ENCODE data around the gene SF1.
"Not testable (repeated sequence)": the region's sequence is repeated elsewhere in the genome, so short reads cannot be mapped to it uniquely, and the experiment has no call there.

The SF1 gene

GRCh38 chr11:64778473-64779298, at the start of gene SF1:
TSS of gene SF1 (minus strand) at chr11:64778542. CDS start at chr11:64778392, 150 bp downstream.
- peak; percentile 99 for DNase-seq (ENCODE audit: low read depth)

DNA sequence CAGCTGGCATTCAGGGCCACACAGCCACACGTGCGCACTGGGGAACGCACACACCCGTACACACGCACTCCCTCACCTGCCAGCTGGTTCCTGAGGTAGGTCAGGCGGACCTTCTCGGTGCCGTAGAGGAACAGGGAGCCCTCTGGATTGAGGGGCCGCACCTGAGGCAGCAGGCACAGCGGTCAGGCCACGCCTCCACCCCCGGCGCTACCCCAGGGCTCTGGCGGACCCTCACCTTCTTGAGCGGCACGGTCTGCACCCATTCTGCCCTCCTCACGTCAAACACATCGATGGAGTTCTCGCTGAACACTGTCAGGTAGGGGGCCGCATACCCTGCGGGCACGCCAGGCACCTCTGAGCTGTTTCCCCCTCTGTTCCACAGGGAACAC, 49.1 kb upstream of the SF1 start:
- DNase-seq (ENCODE audit: low read depth) = no peak

- DNase-seq (ENCODE audit: low read depth) = no peak
Measured at GRCh38 chr11:64826578-64827450, 48.5 kb upstream of the SF1 start.

- DNase-seq (ENCODE audit: low read depth) = no peak
Measured at GRCh38 chr11:64826062-64826461, 47.7 kb upstream of the SF1 start.

GRCh38 chr11:64823568-64824119, 45.3 kb upstream of the SF1 start:
- DNase-seq (ENCODE audit: low read depth) = no peak

- no peak for DNase-seq (ENCODE audit: low read depth)
Measured at GRCh38 chr11:64817476-64817875, 39.1 kb upstream of the SF1 start.

DNA sequence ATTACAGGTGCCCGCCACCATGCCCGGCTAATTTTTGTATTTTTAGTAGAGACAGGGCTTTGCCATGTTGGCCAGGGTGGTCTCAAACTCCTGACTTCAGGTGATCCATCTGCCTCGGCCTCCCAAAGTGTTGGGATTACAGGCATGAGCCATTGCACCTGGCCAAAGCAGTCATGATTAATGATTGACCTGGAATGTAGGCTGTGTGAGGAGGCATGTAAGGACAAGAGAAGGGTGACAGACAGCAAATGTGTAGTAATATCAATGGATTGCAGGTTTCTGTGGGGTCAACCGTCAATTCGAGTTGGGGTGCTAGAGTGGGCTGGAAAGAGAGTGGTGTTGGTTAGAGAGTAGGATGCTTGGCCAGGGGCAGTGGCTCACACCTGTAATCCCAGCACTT, 37.1 kb upstream of the SF1 start:
- DNase-seq (ENCODE audit: low read depth) = not testable (repeated sequence)

DNA sequence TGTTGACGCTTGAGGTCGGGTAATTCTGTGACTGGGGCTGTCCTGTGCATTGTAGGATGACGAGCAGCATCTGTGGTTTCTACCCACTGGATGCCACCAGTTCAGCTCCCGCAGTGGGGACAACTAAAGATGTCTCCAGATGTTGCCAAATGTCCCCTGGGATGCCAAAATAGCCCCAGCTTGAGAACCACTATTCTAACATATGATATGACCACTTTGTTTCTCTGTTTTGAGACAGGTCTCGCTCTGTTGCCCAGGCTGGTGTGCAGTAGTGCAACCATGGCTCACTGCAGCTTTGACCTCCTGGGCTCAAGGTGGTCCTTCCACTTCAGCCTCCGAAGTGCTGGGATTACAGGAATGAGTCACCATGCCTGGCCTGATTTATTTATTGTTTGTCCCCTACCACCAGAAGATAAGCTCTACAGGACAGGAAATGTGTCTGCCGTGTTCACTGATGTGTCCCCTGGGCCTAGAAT, 36.4 kb upstream of the SF1 start:
- no peak for DNase-seq (ENCODE audit: low read depth)

GRCh38 chr11:64813826-64814225, 35.5 kb upstream of the SF1 start:
- no peak for DNase-seq (ENCODE audit: low read depth)

DNA sequence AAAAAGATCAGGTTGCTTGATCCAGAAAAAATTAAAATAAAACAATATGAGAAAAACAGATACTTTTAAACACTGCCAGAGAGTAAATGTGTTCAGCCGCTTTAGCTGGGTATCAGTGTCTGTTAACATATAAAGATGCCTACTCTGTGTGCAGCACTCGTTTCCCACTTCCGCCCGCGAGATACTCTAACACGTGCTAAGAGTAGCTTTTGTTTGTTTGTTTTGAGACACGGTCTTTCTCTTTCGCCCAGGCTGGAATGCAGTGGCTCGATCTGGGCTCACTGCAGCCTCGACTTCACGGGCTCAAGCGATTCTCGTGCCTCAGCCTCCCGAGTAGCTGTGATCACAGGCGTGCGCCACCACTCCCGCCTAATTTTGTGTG, 32.5 kb upstream of the SF1 start:
- no peak for DNase-seq (ENCODE audit: low read depth)

DNA sequence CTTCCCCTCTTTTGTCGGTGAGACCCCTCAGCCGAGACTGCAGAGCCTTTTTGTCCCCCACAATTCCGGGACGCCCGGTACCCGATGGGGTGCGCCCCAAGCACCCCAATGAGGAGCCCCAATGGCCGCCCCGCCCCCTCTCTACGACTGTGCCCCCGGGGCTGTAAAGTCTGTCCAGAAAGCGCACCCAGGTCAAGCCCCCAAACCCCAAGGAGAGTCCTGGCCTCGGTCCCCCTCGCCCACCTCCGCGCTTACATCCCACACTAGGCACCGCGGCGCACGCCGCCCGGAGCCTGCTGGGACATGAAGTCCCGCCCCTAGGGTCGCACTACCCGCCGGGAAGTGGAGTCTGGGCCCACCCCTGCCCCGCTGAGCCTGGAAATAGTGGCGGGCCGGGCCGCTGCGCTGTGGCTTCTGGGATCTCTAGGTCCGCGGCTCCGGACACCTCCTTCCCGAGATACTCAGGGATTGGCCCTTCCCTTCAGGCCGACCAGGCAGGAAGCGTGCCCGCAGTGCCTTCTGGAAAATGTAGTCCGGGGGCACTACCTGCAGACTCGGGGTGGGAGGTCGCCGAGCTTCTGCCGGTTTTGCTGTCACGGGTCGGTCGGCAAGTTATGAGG, 32.0 kb upstream of the SF1 start, which contains the start of gene MEN1:
Gene MEN1, minus strand, starts transcription at position 281 of the 620 bp plus-strand sequence. CDS start 442 bp downstream, outside the sequence.
- DNase-seq (ENCODE audit: low read depth) = peak; percentile 64

- DNase-seq (ENCODE audit: low read depth) = no peak
Measured at GRCh38 chr11:64809781-64810241, 31.5 kb upstream of the SF1 start.

GRCh38 chr11:64805481-64805880, 27.1 kb upstream of the SF1 start:
- DNase-seq (ENCODE audit: low read depth) = no peak

DNA sequence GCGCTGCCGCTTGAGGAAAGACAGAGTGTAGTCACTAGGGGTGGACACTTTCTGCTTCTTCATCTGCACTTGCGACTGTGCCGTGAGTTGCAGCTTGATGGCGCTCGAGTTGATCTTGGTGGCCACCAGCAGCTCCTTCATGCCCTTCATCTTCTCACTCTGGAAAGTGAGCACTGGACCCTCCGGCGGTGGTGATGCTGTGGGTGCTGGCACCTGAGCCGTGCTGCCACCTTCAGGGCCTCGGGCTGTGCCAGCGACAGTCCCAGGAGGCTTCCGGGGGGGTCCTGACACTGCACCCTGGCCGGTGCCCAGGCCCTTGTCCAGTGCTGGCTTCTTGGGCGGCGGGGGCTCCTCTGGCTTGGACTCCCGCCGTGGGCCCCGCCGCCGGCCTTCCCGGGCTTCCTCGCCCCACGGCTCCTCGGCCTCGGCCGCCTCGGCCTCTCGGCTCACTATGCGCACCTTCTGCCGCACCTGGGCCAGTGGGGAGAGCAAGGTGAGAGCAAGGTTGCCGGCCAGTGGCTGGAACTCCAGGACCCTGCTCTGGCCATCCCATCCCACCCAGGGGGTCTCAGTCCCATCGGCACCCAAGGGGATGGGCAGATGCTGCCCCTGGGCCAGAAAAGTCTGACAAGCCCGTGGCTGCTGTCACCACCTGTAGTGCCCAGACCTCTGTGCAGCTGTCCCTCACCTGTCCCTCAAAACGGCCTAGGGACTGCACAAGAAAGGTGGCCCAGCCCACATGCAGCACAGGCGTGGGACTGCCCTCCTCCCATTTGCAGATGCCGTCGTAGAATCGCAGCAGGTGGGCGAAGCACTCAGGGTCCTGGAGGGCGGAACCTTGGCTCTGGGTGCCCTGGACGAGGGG, 26.2 kb upstream of the SF1 start:
- DNase-seq (ENCODE audit: low read depth) = no peak

DNA sequence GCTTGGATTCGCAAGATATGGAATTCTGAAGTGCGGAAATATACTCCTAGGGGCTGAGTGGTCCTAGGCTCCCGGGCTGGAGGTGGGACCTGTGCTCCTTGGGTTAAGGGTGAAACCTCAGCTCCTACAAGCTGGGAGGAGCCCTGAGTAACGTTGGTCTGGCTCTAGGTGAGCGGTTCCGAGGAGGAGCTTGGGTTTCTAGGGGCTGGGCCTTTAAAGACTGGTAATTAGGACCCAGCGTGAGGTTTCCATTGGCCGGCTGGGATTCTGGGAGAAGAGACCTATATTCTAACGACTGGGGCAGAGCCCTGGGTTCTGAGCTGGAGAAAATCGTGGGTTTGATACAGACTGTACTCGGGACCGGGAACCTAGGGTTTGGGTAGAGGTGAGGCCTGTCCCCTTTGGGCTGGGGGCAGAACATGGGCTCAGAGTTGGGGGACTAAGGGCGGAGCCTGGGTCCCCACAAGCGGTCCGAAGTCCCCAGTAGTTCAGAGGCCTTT, 25.6 kb upstream of the SF1 start:
- DNase-seq (ENCODE audit: low read depth) = no peak

GRCh38 chr11:64803158-64803845, 25.0 kb upstream of the SF1 start, which contains the start of gene MAP4K2:
TSS of gene MAP4K2 (minus strand) at chr11:64803214. CDS start at chr11:64803149, 65 bp downstream.
- peak; percentile 79 for DNase-seq (ENCODE audit: low read depth)

GRCh38 chr11:64802370-64803157, 24.2 kb upstream of the SF1 start:
- DNase-seq (ENCODE audit: low read depth) = peak; percentile 21

GRCh38 chr11:64801561-64802369, 23.4 kb upstream of the SF1 start:
- DNase-seq (ENCODE audit: low read depth) = no peak

DNA sequence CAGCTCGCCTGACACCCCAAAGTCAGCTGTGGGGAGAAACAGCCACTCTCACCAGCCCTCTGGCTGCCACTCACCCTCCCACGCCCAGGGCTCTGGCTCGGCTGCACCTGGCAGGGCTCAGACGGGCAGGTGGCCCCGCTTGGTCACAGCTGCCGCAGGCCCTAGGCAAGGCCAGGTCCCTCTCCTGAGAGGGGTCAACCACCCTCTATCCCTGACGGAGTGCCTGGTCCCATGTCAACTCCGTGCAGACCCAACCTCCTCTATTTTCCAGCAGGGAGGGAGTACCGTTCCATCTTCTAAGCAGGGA, 22.8 kb upstream of the SF1 start:
- DNase-seq (ENCODE audit: low read depth) = no peak
